Cardiac septum (tissue), 1 donor: ENCODE measurements around the gene CLEC18A. TPM values are rescaled to one million over a fixed set of nuclear protein-coding genes. Genes with fewer than 3 reads are reported as not detected.

ENCODE experiments used
- DNase-seq: peaks from one replicate; pipeline ENCODE4 v3.0.0-alpha.2; 2020; ENCODE audit warnings: low spot score
- intact Hi-C: fragments of 100-400 bp; cut with DNase I; formaldehyde crosslinking; loops from one replicate; pipeline ENCODE4 v1.14.0; 2022
- total RNA-seq: library from RNA; stranded (reverse); fragmentation: NEBNext Ultra II Directional; extraction: Animal tissue kit (Norgen Biotek cat#: 25700); gene quantifications from one replicate; pipeline ENCODE4 v1.2.1, GENCODE V29; 2021
- donor health status: DM: no; HTN: no; CAD: no.

Gene CLEC18A
- total RNA-seq, 1 donor from 2014 or later = 0.13 TPM

GRCh38 chr16:69928856-69929400 is 22.2 kb upstream of the CLEC18A start:
- intact Hi-C loops = loop anchor here (5.0 kb wide), 1 partner anchor 37 kb away; no protein-coding TSS in a partner anchor
- peak; percentile 61 for DNase-seq

- DNase-seq = peak; percentile 66
- intact Hi-C loops = loop anchor here (5.0 kb wide), 1 partner anchor 37 kb away; no protein-coding TSS in a partner anchor
These were observed 21.7 kb upstream of the CLEC18A start for GRCh38 chr16:69929480-69929879.

- DNase-seq = peak; percentile 78
- intact Hi-C loops = loop anchor here (1.0 kb wide), 1 partner anchor 134 kb away; no protein-coding TSS in a partner anchor
These were observed 20.9 kb upstream of the CLEC18A start for GRCh38 chr16:69930117-69930776.

- intact Hi-C loops = no loop called here
- peak; percentile 51 for DNase-seq
These were observed 19.5 kb upstream of the CLEC18A start for GRCh38 chr16:69931631-69932030.

- intact Hi-C loops = no loop called here
- DNase-seq = no peak
These were observed 18.9 kb upstream of the CLEC18A start for GRCh38 chr16:69932228-69932627.

GRCh38 chr16:69932691-69933392 is 18.3 kb upstream of the CLEC18A start:
- DNase-seq = no peak
- intact Hi-C loops = no loop called here

- intact Hi-C loops = no loop called here
- DNase-seq = no peak
These were observed 17.1 kb upstream of the CLEC18A start for GRCh38 chr16:69934044-69934443.

- intact Hi-C loops = no loop called here
- peak; percentile 58 for DNase-seq
These were observed 16.4 kb upstream of the CLEC18A start for GRCh38 chr16:69934751-69935150.

GRCh38 chr16:69935278-69935711 is 15.8 kb upstream of the CLEC18A start:
- intact Hi-C loops = no loop called here
- DNase-seq = peak; percentile 58

- no peak for DNase-seq
- intact Hi-C loops = no loop called here
These were observed 15.4 kb upstream of the CLEC18A start for GRCh38 chr16:69935740-69936139.

GRCh38 chr16:69936252-69936651 is 14.9 kb upstream of the CLEC18A start:
- intact Hi-C loops = no loop called here
- DNase-seq = peak; percentile 38

- peak; percentile 41 for DNase-seq
- intact Hi-C loops = no loop called here
These were observed 14.4 kb upstream of the CLEC18A start for GRCh38 chr16:69936751-69937211.

GRCh38 chr16:69937465-69937951 is 13.6 kb upstream of the CLEC18A start:
- intact Hi-C loops = no loop called here
- peak; percentile 75 for DNase-seq

- intact Hi-C loops = no loop called here
- DNase-seq = peak; percentile 72
These were observed 11.9 kb upstream of the CLEC18A start for GRCh38 chr16:69938981-69939820.

GRCh38 chr16:69939821-69940585 is 11.1 kb upstream of the CLEC18A start:
- peak; percentile 56 for DNase-seq
- intact Hi-C loops = no loop called here

- intact Hi-C loops = no loop called here
- DNase-seq = peak; percentile 33
These were observed 10.5 kb upstream of the CLEC18A start for GRCh38 chr16:69940676-69941075.

GRCh38 chr16:69941251-69942098 is 9.7 kb upstream of the CLEC18A start:
- peak; percentile 68 for DNase-seq
- intact Hi-C loops = no loop called here

GRCh38 chr16:69942099-69942491 is 9.0 kb upstream of the CLEC18A start:
- peak; percentile 39 for DNase-seq
- intact Hi-C loops = no loop called here
